Ovary (tissue), 9 donors: ENCODE data around the gene BRD7. TPM values are rescaled to one million over a fixed set of nuclear protein-coding genes. Genes with fewer than 3 reads are reported as not detected.

Experiments used
- DNase-seq, 5 donors: peaks; one replicate each; pipeline ENCODE4 v3.0.0-alpha.2; 2019 to 2020
- H3K27ac ChIP-seq, 2 donors: fragments of 200-600 bp; one replicate each; pipeline versions ENCODE4 v1.5.1 to v1.8.0; 2019 to 2022
- H3K27me3 ChIP-seq: fragments of 200-600 bp; one replicate; pipeline ENCODE4 v1.8.0; 2022
- H3K36me3 ChIP-seq: fragments of 200-600 bp; sonication (generic); one replicate; pipeline ENCODE4 v1.5.1; 2019
- H3K4me1 ChIP-seq: one replicate; pipeline ENCODE4 v1.8.1; 2013; ENCODE audit warnings: mild to moderate bottlenecking, moderate library complexity; ENCODE audit not compliant: insufficient read depth
- H3K4me3 ChIP-seq: fragments of 200-600 bp; sonication (generic); one replicate; pipeline ENCODE4 v1.5.1; 2017
- H3K9me3 ChIP-seq, 2 donors: fragments of 200-600 bp in 1 of 2; sonication (generic) in 1 of 2; one replicate each; pipeline versions ENCODE4 v1.5.1 to v1.8.1; 2013 to 2019; ENCODE audit warnings: mild to moderate bottlenecking in 1 of 2, moderate library complexity in 1 of 2
- EP300 ChIP-seq: sonication (generic); formaldehyde crosslinking; IDR thresholded peaks from one replicate; pipeline ENCODE4 v1.6.1; 2017; ENCODE audit warnings: antibody characterized with exemption
- POLR2A ChIP-seq: fragments of 450-650 bp; IDR thresholded peaks from one replicate; pipeline ENCODE4 v1.6.1; 2017; ENCODE audit warnings: antibody characterized with exemption, mild to moderate bottlenecking, moderate library complexity
- WGBS, 3 donors: extraction: QIAGEN DNeasy Blood & Tissue Kit in 1 of 3; methylation state at CpG; one replicate each; pipeline versions ENCODE4 v1.1.5 to v1.1.7; 2013 to 2017; 5-methylcytosine and 5-hydroxymethylcytosine counted together
- intact Hi-C, 4 donors: fragments of 100-400 bp; cut with DNase I; formaldehyde crosslinking; loops; one replicate each; pipeline versions ENCODE4 v1.11.0 to v1.15.1; 2022 to 2023
- polyA plus RNA-seq, 2 donors: library from polyadenylated mRNA; stranded (reverse); fragments of 200-250 nt in 1 of 2; fragments of 350-450 nt in 1 of 2; fragmentation: Illumina TruSeq in 1 of 2; extraction: RNeasy Lipid Tissue Mini Kit (QIAGEN cat#74804) in 1 of 2; gene quantifications; one replicate each; pipeline ENCODE4 v1.2.3, GENCODE V29; 2013 to 2014
- total RNA-seq, 7 donors: library from RNA; depleted of rRNA in 2 of 7; stranded (reverse); fragments of >200 nt in 2 of 7; fragmentation: NEBNext Ultra II Directional in 3 of 7; extraction: Animal tissue kit (Norgen Biotek cat#: 25700) in 3 of 7; gene quantifications; one replicate each; pipeline versions ENCODE4 v1.1.0 to v1.2.4, GENCODE V29; 2016 to 2023
- TF ChIP-seq, protein P1 (sequence below), 3 donors: fragments of 450-650 bp in 2 of 3; fragments of 200-600 bp in 1 of 3; IDR thresholded peaks; one replicate each; pipeline versions ENCODE4 v1.5.1 to v1.8.0; 2016 to 2022; ENCODE audit warnings: antibody characterized with exemption in 3 of 3, mild to moderate bottlenecking in 1 of 3
- donor health status: DM: no; HTN: no; CAD: no; lungs with moderate emphysema.
- donor health status: DM: no; HTN: no; CAD: no.
- donor health status: Bipolar disorder and iron deficiency.
- donor health status: DM: yes; HTN: yes; CAD: no.
- donor health status: DM: no; HTN: no; CAD: no.
- donor health status: DM: yes; HTN: yes; CAD: no.

The BRD7 gene
- total and polyA plus RNA-seq, 9 donors, result 30.0 to 75.1 (median 53.5) TPM

- intact Hi-C loops, result no loop called here
- WGBS, 3 donors, result 85 to 92% (median 88%) methylated on average over 11 to 12 of the region's 12 CpGs
- Histone ChIP-seq H3K4me3 (no peak overlapping the region), H3K36me3 (no peaks in the 10 kb centered on the region), H3K27ac (no peak overlapping the region), H3K4me1 (peaks cover 11% of the 10 kb centered on the region), H3K27me3 (no peaks in the 10 kb centered on the region), H3K9me3 (no peaks in the 10 kb centered on the region)
- TF ChIP-seq EP300, result no peak
- no peak for TF ChIP-seq POLR2A
- TF ChIP-seq, protein P1, sequence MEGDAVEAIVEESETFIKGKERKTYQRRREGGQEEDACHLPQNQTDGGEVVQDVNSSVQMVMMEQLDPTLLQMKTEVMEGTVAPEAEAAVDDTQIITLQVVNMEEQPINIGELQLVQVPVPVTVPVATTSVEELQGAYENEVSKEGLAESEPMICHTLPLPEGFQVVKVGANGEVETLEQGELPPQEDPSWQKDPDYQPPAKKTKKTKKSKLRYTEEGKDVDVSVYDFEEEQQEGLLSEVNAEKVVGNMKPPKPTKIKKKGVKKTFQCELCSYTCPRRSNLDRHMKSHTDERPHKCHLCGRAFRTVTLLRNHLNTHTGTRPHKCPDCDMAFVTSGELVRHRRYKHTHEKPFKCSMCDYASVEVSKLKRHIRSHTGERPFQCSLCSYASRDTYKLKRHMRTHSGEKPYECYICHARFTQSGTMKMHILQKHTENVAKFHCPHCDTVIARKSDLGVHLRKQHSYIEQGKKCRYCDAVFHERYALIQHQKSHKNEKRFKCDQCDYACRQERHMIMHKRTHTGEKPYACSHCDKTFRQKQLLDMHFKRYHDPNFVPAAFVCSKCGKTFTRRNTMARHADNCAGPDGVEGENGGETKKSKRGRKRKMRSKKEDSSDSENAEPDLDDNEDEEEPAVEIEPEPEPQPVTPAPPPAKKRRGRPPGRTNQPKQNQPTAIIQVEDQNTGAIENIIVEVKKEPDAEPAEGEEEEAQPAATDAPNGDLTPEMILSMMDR (IDR thresholded peaks at IDR 0.05), result no peak
- peak in 4 of 5 donors; percentile 12 to 29 (median 16) for DNase-seq
Measured at GRCh38 chr16:50299508-50300105, 69.2 kb downstream of the BRD7 start.

- no peak for TF ChIP-seq POLR2A
- TF ChIP-seq, protein P1 (IDR thresholded peaks at IDR 0.05), result no peak
- TF ChIP-seq EP300, result no peak
- H3K9me3 ChIP-seq, result no peaks in the 10 kb centered on the region
- WGBS, 3 donors, result 86 to 89% (median 87%) methylated on average over 23 to 29 of the region's 29 CpGs
- peaks cover 11% of the 10 kb centered on the region for H3K4me1 ChIP-seq
- peak in 2 of 5 donors; percentile 20 to 26 for DNase-seq
- intact Hi-C loops, result no loop called here
- no peaks in the 10 kb centered on the region for H3K27me3 ChIP-seq
- no peak overlapping the region for H3K4me3 ChIP-seq
- no peak overlapping the region for H3K27ac ChIP-seq
- H3K36me3 ChIP-seq, result no peaks in the 10 kb centered on the region
Measured at GRCh38 chr16:50298591-50299507, 69.9 kb downstream of the BRD7 start.

DNA sequence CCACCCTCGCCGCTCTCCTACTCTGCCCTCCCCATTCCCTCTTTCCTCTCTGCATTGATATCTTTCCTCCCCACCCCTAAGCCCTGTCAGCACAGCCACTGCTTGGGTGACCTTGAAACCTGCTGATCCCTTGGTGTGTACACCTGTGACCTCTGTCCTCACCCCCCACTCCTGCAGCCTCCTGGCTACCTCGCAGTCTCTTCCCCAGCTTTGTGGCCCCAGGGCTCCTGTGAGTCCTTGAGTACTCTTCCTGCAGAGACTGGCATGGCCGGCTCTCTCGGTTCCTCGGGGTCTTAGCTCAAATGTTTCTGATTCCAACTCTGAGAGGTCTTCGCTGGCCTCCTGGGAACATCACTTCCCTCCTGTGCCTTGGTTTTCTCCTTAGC is 70.7 kb downstream of the BRD7 start:
- Histone ChIP-seq H3K9me3 (no peaks in the 10 kb centered on the region), H3K27me3 (no peaks in the 10 kb centered on the region), H3K4me1 (peaks cover 4% of the 10 kb centered on the region), H3K36me3 (no peaks in the 10 kb centered on the region), H3K4me3 (no peak overlapping the region), H3K27ac (no peak overlapping the region)
- peak in 2 of 5 donors; percentile 7 to 11 for DNase-seq
- 92 to 95% (median 93%) methylated on average over 7 of the region's 7 CpGs for WGBS, 3 donors
- intact Hi-C loops, result no loop called here
- TF ChIP-seq EP300, result no peak
- TF ChIP-seq, protein P1 (IDR thresholded peaks at IDR 0.05), result no peak
- TF ChIP-seq POLR2A, result no peak

DNA sequence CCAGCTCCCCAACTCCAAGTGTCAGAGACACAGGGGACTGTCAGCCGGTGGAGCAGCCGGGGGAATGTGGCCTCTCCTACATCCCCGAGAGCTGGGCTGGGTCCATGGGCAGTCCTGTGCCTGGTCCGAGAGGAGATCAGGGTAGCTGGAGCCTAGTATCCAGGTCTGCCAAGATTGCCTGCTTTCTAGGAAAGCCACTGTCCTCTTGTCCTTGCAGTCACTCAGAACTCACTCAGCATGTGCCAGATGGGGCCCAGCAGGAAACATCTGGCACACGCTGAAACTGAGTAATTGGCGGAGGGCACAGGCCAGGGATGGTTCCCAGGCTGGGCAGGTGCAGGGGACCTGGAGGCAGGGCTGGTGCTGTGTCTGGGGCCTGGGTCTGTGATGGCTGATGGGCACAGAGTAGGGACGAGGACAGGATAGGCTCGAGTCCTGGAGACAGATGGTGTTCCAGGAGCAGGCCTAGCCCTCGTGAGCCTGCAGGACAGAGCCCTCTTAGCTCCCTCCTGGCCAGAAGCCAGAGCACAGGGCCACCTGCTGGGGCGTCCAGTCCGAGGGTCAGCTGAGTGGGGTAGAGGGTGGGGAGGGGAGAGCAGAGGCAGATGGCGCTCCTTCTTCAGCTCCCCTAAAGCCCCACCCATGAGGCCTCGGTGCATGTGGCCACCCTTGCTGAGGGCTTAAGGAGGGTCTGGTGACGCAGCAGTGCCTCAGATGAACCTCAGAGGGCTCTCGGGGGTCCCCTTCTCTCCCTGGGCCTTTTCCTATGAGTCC is 71.3 kb downstream of the BRD7 start:
- no peak overlapping the region for H3K4me3 ChIP-seq
- no peaks in the 10 kb centered on the region for H3K4me1 ChIP-seq
- WGBS, 3 donors, result 77 to 91% (median 86%) methylated on average over 13 to 15 of the region's 15 CpGs
- no peak overlapping the region for H3K27ac ChIP-seq
- peak in 3 of 5 donors; percentile 18 to 30 (median 20) for DNase-seq
- no peaks in the 10 kb centered on the region for H3K9me3 ChIP-seq
- TF ChIP-seq POLR2A, result no peak
- TF ChIP-seq EP300, result no peak
- TF ChIP-seq, protein P1 (IDR thresholded peaks at IDR 0.05), result no peak
- no peaks in the 10 kb centered on the region for H3K27me3 ChIP-seq
- intact Hi-C loops, result no loop called here
- H3K36me3 ChIP-seq, result no peaks in the 10 kb centered on the region
